ENCODE measurements around the gene RNU6-1.

The RNU6-1 gene

DNA sequence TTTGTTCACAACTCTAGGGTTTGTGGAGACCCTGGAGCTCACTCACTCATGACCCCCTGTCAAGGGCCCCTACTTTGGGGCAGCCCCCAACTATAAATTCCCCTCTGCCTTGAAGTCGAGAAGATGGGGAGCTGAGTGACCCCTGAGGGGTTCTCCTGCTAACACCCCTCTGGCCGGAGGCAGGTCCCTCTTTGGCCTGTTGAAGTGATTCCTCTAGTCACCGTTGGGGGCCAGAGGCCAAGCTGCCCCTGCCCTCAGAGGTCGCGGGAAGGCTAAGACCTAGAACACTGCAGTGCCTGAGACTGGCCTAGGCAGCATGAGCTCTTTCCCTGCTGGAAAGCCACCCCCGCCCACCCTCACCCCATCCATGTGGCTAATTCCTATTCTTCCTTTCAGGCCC lies 30.0 kb downstream of the RNU6-1 start:
- Histone ChIP-seq H2BK120ac (ENCODE audit: low read depth, low read length) (no peak overlapping the region), H3K56ac (ENCODE audit: low read length) (no peak overlapping the region), H3K4ac (ENCODE audit: low read depth, low read length) (no peak overlapping the region), H2AK5ac (ENCODE audit: low read length) (no peak overlapping the region), H3K9ac (ENCODE audit: low read length) (no peak overlapping the region), H3K27me3 (ENCODE audit: insufficient read depth, low read length, poor library complexity) (no peaks in the 10 kb centered on the region), H4K8ac (ENCODE audit: low read depth, low read length) (no peak overlapping the region), H3K36me3 (ENCODE audit: control insufficient read depth, insufficient read depth, low read length) (no peaks in the 10 kb centered on the region), H3K79me1 (ENCODE audit: low read length) (no peaks in the 10 kb centered on the region), H2BK5ac (ENCODE audit: low read length) (no peak overlapping the region), H3K4me3 (ENCODE audit: low read length) (no peak overlapping the region), H3K4me2 (ENCODE audit: low read length) (no peak overlapping the region), H3K27ac (ENCODE audit: low read depth, low read length) (no peak overlapping the region), H3K18ac (ENCODE audit: low read length) (no peak overlapping the region), H2BK15ac (replicated peaks; ENCODE audit: low read depth) (no peak overlapping the region), H3K23ac (ENCODE audit: low read length) (no peak overlapping the region), H3K79me2 (ENCODE audit: control insufficient read depth, insufficient read depth, low read length) (no peaks in the 10 kb centered on the region), H4K5ac (ENCODE audit: low read length) (no peak overlapping the region), H3K4me1 (ENCODE audit: control insufficient read depth, low read depth, low read length) (peaks cover 2% of the 10 kb centered on the region)
- WGBS (ENCODE audit: extremely low coverage, insufficient coverage, low lambda C conversion rate), result no CpG with 5 or more reads among the region's 6 CpGs
- no peak for DNase-seq

DNA sequence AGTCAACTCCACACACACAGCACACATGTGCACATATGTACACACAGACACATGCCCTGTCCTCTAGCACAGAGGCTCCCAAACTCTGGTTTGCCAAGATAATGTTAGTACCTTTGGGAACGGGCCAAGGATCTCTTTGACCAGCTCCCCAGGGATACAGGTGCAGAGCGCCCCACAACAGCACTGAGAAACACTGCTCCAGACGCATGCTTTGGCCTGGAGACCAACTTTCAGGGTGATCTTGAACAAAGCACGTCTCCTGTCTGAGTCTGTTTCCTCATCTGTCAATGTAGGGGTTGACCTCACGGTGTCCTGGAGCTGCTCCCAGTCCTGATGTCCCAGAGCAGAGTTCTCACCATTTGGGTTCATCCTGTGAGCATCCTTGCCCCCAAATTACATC lies 30.4 kb downstream of the RNU6-1 start:
- no CpG with 5 or more reads among the region's 5 CpGs for WGBS (ENCODE audit: extremely low coverage, insufficient coverage, low lambda C conversion rate)
- peaks cover 6% of the 10 kb centered on the region for H3K4me1 ChIP-seq (ENCODE audit: control insufficient read depth, low read depth, low read length)
- H3K27ac ChIP-seq (ENCODE audit: low read depth, low read length), result no peak overlapping the region
- no peak overlapping the region for H3K4ac ChIP-seq (ENCODE audit: low read depth, low read length)
- no peak overlapping the region for H2BK120ac ChIP-seq (ENCODE audit: low read depth, low read length)
- no peaks in the 10 kb centered on the region for H3K79me1 ChIP-seq (ENCODE audit: low read length)
- H3K4me3 ChIP-seq (ENCODE audit: low read length), result no peak overlapping the region
- H3K27me3 ChIP-seq (ENCODE audit: insufficient read depth, low read length, poor library complexity), result no peaks in the 10 kb centered on the region
- H3K18ac ChIP-seq (ENCODE audit: low read length), result no peak overlapping the region
- no peak overlapping the region for H3K9ac ChIP-seq (ENCODE audit: low read length)
- no peak overlapping the region for H2BK5ac ChIP-seq (ENCODE audit: low read length)
- no peak overlapping the region for H3K4me2 ChIP-seq (ENCODE audit: low read length)
- no peak overlapping the region for H3K56ac ChIP-seq (ENCODE audit: low read length)
- no peak overlapping the region for H3K23ac ChIP-seq (ENCODE audit: low read length)
- H3K79me2 ChIP-seq (ENCODE audit: control insufficient read depth, insufficient read depth, low read length), result no peaks in the 10 kb centered on the region
- H2BK15ac ChIP-seq (replicated peaks; ENCODE audit: low read depth), result no peak overlapping the region
- H4K5ac ChIP-seq (ENCODE audit: low read length), result no peak overlapping the region
- no peaks in the 10 kb centered on the region for H3K36me3 ChIP-seq (ENCODE audit: control insufficient read depth, insufficient read depth, low read length)
- no peak overlapping the region for H2AK5ac ChIP-seq (ENCODE audit: low read length)
- no peak overlapping the region for H4K8ac ChIP-seq (ENCODE audit: low read depth, low read length)
- no peak for DNase-seq

DNA sequence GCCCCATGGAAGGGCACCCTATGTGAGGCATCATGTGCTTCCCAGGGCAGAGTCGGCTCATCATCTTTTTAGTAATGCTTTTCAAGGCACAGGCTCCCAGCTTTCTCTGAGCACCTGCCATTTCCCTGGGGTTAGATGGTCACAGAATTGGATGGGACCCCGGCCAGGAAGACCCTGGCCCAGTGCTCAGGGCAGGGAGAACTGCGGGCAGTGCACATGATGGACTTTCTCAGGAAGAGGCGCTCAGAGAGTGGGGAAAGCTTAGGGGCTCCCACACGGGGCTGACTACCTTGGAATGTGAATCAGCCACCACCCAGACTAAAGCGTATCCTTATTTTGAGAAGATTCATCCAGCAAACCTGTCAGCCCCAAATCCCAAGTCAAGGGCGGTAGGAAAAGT lies 31.0 kb downstream of the RNU6-1 start:
- Histone ChIP-seq H2BK5ac (ENCODE audit: low read length) (no peak overlapping the region), H3K56ac (ENCODE audit: low read length) (no peak overlapping the region), H3K18ac (ENCODE audit: low read length) (no peak overlapping the region), H3K23ac (ENCODE audit: low read length) (no peak overlapping the region), H3K27ac (ENCODE audit: low read depth, low read length) (no peak overlapping the region), H3K79me1 (ENCODE audit: low read length) (no peaks in the 10 kb centered on the region), H2BK120ac (ENCODE audit: low read depth, low read length) (no peak overlapping the region), H3K4ac (ENCODE audit: low read depth, low read length) (no peak overlapping the region), H2AK5ac (ENCODE audit: low read length) (no peak overlapping the region), H2BK15ac (replicated peaks; ENCODE audit: low read depth) (no peak overlapping the region), H3K4me2 (ENCODE audit: low read length) (no peak overlapping the region), H3K9ac (ENCODE audit: low read length) (no peak overlapping the region), H3K27me3 (ENCODE audit: insufficient read depth, low read length, poor library complexity) (no peaks in the 10 kb centered on the region), H4K8ac (ENCODE audit: low read depth, low read length) (no peak overlapping the region), H3K79me2 (ENCODE audit: control insufficient read depth, insufficient read depth, low read length) (no peaks in the 10 kb centered on the region), H3K36me3 (ENCODE audit: control insufficient read depth, insufficient read depth, low read length) (no peaks in the 10 kb centered on the region), H4K5ac (ENCODE audit: low read length) (no peak overlapping the region), H3K4me3 (ENCODE audit: low read length) (no peak overlapping the region), H3K4me1 (ENCODE audit: control insufficient read depth, low read depth, low read length) (peaks cover 6% of the 10 kb centered on the region)
- no peak for DNase-seq
- WGBS (ENCODE audit: extremely low coverage, insufficient coverage, low lambda C conversion rate), result no CpG with 5 or more reads among the region's 7 CpGs

DNA sequence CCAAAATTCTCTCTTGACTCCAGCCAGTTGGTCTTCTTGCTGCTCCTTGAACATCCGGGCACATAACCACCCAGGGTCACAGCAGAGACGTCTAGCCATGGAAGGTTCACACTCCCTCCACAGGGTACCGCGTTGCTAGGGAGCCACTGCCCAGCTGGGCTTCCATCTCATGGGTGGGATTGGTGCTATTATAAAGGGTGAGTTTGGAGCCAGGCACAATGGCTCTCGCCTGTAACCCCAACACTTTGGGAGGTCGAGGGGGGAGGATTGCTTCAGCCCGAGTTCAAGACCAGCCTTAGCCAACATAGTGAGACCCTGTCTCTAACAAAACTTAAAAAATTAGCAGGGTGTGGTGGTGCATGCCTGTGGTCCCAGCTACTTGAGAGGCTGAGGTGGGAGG lies 32.0 kb downstream of the RNU6-1 start:
- Histone ChIP-seq H3K4me3 (ENCODE audit: low read length) (no peak overlapping the region), H3K79me2 (ENCODE audit: control insufficient read depth, insufficient read depth, low read length) (no peaks in the 10 kb centered on the region), H2AK5ac (ENCODE audit: low read length) (no peak overlapping the region), H2BK15ac (replicated peaks; ENCODE audit: low read depth) (no peak overlapping the region), H3K23ac (ENCODE audit: low read length) (no peak overlapping the region), H3K27me3 (ENCODE audit: insufficient read depth, low read length, poor library complexity) (no peaks in the 10 kb centered on the region), H3K4me2 (ENCODE audit: low read length) (no peak overlapping the region), H3K79me1 (ENCODE audit: low read length) (no peaks in the 10 kb centered on the region), H4K8ac (ENCODE audit: low read depth, low read length) (no peak overlapping the region), H4K5ac (ENCODE audit: low read length) (no peak overlapping the region), H3K9ac (ENCODE audit: low read length) (no peak overlapping the region), H3K36me3 (ENCODE audit: control insufficient read depth, insufficient read depth, low read length) (no peaks in the 10 kb centered on the region), H3K4me1 (ENCODE audit: control insufficient read depth, low read depth, low read length) (peaks cover 6% of the 10 kb centered on the region), H3K56ac (ENCODE audit: low read length) (no peak overlapping the region), H3K18ac (ENCODE audit: low read length) (no peak overlapping the region), H2BK120ac (ENCODE audit: low read depth, low read length) (no peak overlapping the region), H3K27ac (ENCODE audit: low read depth, low read length) (no peak overlapping the region), H2BK5ac (ENCODE audit: low read length) (no peak overlapping the region), H3K4ac (ENCODE audit: low read depth, low read length) (no peak overlapping the region)
- WGBS (ENCODE audit: extremely low coverage, insufficient coverage, low lambda C conversion rate), result no CpG with 5 or more reads among the region's 7 CpGs
- no peak for DNase-seq

DNA sequence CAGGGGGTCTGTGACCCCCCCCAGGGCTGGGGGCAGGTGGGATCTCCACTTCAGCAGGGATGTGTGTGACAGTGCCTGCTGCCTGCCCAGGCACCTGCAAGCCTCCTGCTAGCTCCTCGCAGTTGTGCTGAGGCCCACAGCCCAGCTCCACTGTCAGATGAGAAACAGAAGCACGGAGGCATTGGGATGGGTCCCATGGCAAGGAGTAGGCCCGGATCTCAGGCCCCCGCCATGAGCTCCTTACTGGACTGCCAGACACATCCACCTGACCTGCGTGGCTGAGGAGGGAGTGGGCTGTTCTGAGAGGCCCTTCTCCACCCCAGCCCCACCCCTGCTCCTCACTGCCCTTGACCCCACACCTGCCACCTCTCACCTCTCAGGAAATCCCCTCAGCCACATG lies 32.7 kb downstream of the RNU6-1 start:
- no peak overlapping the region for H2AK5ac ChIP-seq (ENCODE audit: low read length)
- no peak overlapping the region for H3K56ac ChIP-seq (ENCODE audit: low read length)
- no peak overlapping the region for H3K9ac ChIP-seq (ENCODE audit: low read length)
- H3K27ac ChIP-seq (ENCODE audit: low read depth, low read length), result no peak overlapping the region
- no peak overlapping the region for H2BK15ac ChIP-seq (replicated peaks; ENCODE audit: low read depth)
- H3K4me1 ChIP-seq (ENCODE audit: control insufficient read depth, low read depth, low read length), result peaks cover 6% of the 10 kb centered on the region
- no peak overlapping the region for H4K5ac ChIP-seq (ENCODE audit: low read length)
- no peak overlapping the region for H2BK5ac ChIP-seq (ENCODE audit: low read length)
- H3K23ac ChIP-seq (ENCODE audit: low read length), result no peak overlapping the region
- H3K18ac ChIP-seq (ENCODE audit: low read length), result no peak overlapping the region
- H2BK120ac ChIP-seq (ENCODE audit: low read depth, low read length), result no peak overlapping the region
- H3K27me3 ChIP-seq (ENCODE audit: insufficient read depth, low read length, poor library complexity), result no peaks in the 10 kb centered on the region
- DNase-seq, result no peak
- no peaks in the 10 kb centered on the region for H3K36me3 ChIP-seq (ENCODE audit: control insufficient read depth, insufficient read depth, low read length)
- H3K4ac ChIP-seq (ENCODE audit: low read depth, low read length), result no peak overlapping the region
- H3K79me2 ChIP-seq (ENCODE audit: control insufficient read depth, insufficient read depth, low read length), result no peaks in the 10 kb centered on the region
- WGBS (ENCODE audit: extremely low coverage, insufficient coverage, low lambda C conversion rate), result no CpG with 5 or more reads among the region's 5 CpGs
- H3K4me2 ChIP-seq (ENCODE audit: low read length), result no peak overlapping the region
- H3K4me3 ChIP-seq (ENCODE audit: low read length), result no peak overlapping the region
- H3K79me1 ChIP-seq (ENCODE audit: low read length), result no peaks in the 10 kb centered on the region
- H4K8ac ChIP-seq (ENCODE audit: low read depth, low read length), result no peak overlapping the region

DNA sequence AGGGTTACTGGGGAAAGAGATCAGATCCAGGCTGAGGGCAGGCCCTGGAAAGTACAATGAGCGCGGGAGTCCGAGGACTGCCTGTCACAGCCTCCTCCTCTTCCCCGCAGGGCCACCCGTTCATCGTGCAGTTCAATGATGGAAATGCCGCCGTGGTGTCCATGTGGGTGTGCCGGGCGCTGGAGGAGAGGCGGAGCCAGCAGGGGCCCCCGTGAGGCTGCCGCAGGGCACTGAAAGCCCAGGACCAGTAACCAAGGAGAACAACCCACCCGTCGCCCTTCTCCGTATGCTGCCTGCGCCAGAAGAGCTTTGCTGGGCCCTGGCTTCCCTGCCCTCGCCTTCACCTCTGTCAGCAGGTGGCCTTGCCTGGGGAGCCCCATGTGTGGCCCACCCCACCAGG lies 33.3 kb downstream of the RNU6-1 start:
- Histone ChIP-seq H3K27ac (ENCODE audit: low read depth, low read length) (no peak overlapping the region), H3K4me1 (ENCODE audit: control insufficient read depth, low read depth, low read length) (peaks cover 6% of the 10 kb centered on the region), H2BK15ac (replicated peaks; ENCODE audit: low read depth) (no peak overlapping the region), H2BK5ac (ENCODE audit: low read length) (no peak overlapping the region), H3K4me3 (ENCODE audit: low read length) (no peak overlapping the region), H3K27me3 (ENCODE audit: insufficient read depth, low read length, poor library complexity) (no peaks in the 10 kb centered on the region), H3K18ac (ENCODE audit: low read length) (no peak overlapping the region), H3K56ac (ENCODE audit: low read length) (no peak overlapping the region), H3K79me1 (ENCODE audit: low read length) (no peaks in the 10 kb centered on the region), H3K4ac (ENCODE audit: low read depth, low read length) (no peak overlapping the region), H3K9ac (ENCODE audit: low read length) (no peak overlapping the region), H4K8ac (ENCODE audit: low read depth, low read length) (no peak overlapping the region), H2BK120ac (ENCODE audit: low read depth, low read length) (no peak overlapping the region), H4K5ac (ENCODE audit: low read length) (no peak overlapping the region), H3K4me2 (ENCODE audit: low read length) (no peak overlapping the region), H2AK5ac (ENCODE audit: low read length) (no peak overlapping the region), H3K79me2 (ENCODE audit: control insufficient read depth, insufficient read depth, low read length) (no peaks in the 10 kb centered on the region), H3K23ac (ENCODE audit: low read length) (no peak overlapping the region), H3K36me3 (ENCODE audit: control insufficient read depth, insufficient read depth, low read length) (no peaks in the 10 kb centered on the region)
- no CpG with 5 or more reads among the region's 18 CpGs for WGBS (ENCODE audit: extremely low coverage, insufficient coverage, low lambda C conversion rate)
- no peak for DNase-seq

Measured in mesendoderm (in vitro differentiated cells).